GM18505 (cell line): Measurements from ENCODE around the gene DYNLRB1.
A peak's percentile ranks its signal among the peaks of the same experiment; 100 is the strongest.
"Not testable (repeated sequence)": the region's sequence is repeated elsewhere in the genome, so short reads cannot be mapped to it uniquely, and the experiment has no call there.

Experiments
- ATAC-seq: cut with Tn5 transposase; IDR thresholded peaks from one replicate; pipeline ENCODE4 v1.9.1; 2021; ENCODE audit not compliant: unreplicated experiment
- POLR2A ChIP-seq: IDR thresholded peaks from 4 replicates; pipeline ENCODE4 v1.6.1; 2011; ENCODE audit warnings: borderline replicate concordance; ENCODE audit not compliant: insufficient read depth, insufficient read length; ENCODE audit errors: extremely low read depth

DYNLRB1 gene

GRCh38 chr20:34495307-34495706, 20.9 kb upstream of the DYNLRB1 start:
- ATAC-seq, result no peak
- no peak for TF ChIP-seq POLR2A

- TF ChIP-seq POLR2A, result no peak
- no peak for ATAC-seq
These were observed 20.3 kb upstream of the DYNLRB1 start for GRCh38 chr20:34495916-34496315.

GRCh38 chr20:34497596-34497995, 18.6 kb upstream of the DYNLRB1 start:
- not testable (repeated sequence) for ATAC-seq

GRCh38 chr20:34500823-34501222, 15.4 kb upstream of the DYNLRB1 start:
- TF ChIP-seq POLR2A, result no peak
- ATAC-seq, result no peak

GRCh38 chr20:34506480-34506879, 9.7 kb upstream of the DYNLRB1 start:
- ATAC-seq, result no peak

GRCh38 chr20:34507702-34508413, 8.4 kb upstream of the DYNLRB1 start:
- ATAC-seq, result no peak
- TF ChIP-seq POLR2A, result no peak

More at GRCh38 chr20:34506480-34506879, 9.7 kb upstream of the DYNLRB1 start:
- no peak for TF ChIP-seq POLR2A

GRCh38 chr20:34510575-34510974, 5.6 kb upstream of the DYNLRB1 start:
- no peak for ATAC-seq
- no peak for TF ChIP-seq POLR2A

- ATAC-seq, result no peak
- no peak for TF ChIP-seq POLR2A
These were observed 4.3 kb upstream of the DYNLRB1 start for GRCh38 chr20:34511891-34512265.

GRCh38 chr20:34512266-34512954, 3.8 kb upstream of the DYNLRB1 start:
- TF ChIP-seq POLR2A, result no peak
- ATAC-seq, result no peak

GRCh38 chr20:34512955-34513419, 3.2 kb upstream of the DYNLRB1 start:
- TF ChIP-seq POLR2A, result no peak
- ATAC-seq, result no peak

GRCh38 chr20:34514034-34514433, 2.2 kb upstream of the DYNLRB1 start:
- not testable (repeated sequence) for ATAC-seq

GRCh38 chr20:34514897-34515483, 1.2 kb upstream of the DYNLRB1 start:
- TF ChIP-seq POLR2A, result no peak
- peak; percentile 4 for ATAC-seq

- TF ChIP-seq POLR2A, result peak; percentile 64
- peak; percentile 45 for ATAC-seq
These were observed 557 bp upstream of the DYNLRB1 start for GRCh38 chr20:34515484-34516246.
